MV-4-11 (cell line): ENCODE data around the gene MED8.

Experiments
- DNase-seq: peaks from one replicate; lab custom pipeline; 2025; lab: John Stamatoyannopoulos, UW

The MED8 gene, protein sequence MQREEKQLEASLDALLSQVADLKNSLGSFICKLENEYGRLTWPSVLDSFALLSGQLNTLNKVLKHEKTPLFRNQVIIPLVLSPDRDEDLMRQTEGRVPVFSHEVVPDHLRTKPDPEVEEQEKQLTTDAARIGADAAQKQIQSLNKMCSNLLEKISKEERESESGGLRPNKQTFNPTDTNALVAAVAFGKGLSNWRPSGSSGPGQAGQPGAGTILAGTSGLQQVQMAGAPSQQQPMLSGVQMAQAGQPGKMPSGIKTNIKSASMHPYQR

DNA sequence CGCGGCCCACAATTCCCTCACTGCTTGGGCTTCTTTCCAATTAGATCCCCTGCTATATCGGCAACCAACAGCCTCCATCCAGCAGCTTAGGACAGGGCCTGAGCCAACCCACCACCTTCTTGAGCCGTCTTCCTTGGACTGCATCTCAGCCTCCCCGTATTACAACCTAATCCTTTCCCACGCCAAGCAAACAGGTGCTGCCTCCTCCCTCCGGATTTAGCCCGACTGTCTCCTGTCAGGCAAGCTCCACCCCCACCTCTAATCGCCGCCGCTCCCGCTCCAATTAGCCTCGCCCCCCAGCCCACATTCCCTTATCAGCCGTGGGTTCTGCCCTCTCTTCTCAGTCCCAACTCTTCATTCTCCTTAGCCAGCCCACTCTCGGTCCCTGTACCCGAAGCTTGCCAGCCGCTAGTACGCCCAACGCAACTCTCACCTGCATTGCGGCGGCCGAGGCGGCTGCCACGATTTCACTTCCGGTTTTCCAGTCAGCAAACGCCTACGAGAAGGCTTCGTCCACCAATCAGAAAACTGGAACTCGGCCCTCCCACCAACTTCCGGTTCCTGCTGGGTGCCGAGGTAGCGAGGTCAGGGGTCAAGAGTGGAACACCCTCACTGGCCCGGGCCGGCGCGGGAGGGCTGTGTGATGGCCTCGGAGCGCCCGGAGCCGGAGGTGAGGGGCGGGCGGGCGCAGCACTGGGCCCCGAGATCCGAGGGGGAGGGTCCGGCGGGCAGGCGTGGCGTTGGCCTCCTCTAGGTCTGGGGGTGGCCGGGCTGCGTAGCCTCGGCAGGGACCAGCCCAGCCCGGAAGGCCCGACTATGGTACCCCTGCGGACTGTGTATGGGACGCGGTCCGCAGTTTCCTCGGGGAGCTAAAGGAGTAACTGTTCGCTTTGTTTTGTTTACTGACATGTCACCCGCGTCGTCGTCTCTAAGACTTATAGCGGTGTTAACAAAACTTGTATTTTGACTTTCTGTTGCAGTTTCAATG is at the start of gene MED8, which contains the start of gene SZT2:
TSS of gene MED8 (minus strand) at position 475 of the 988 bp plus-strand sequence. CDS start at position 439, 36 bp downstream.
TSS of gene SZT2 (plus strand) at position 574 of the 988 bp plus-strand sequence. CDS start at position 644, 70 bp downstream.
- DNase-seq, result peak; percentile 91

GRCh38 chr1:43438953-43439581 is 49.5 kb upstream of the MED8 start:
- no peak for DNase-seq

DNA sequence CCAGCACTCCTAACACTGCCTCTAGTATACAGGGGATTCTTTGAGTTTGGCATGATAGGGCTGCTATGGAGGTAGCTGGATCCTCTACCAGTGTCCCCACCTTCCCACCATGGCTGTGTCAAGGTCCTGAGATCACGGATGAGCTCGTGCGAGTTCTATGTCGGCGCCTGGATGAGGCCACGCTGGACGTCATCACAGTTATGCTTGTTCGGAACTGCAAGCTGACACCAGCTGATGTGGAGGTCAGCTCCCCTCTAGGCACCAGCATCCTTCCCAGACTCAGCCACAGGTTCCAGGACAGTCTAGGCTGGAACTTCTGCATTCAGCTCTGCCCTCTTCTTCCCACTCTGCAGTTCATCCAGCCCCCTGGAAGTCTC is 49.0 kb upstream of the MED8 start:
- no peak for DNase-seq

- no peak for DNase-seq
Observed at GRCh38 chr1:43438006-43438405, 48.4 kb upstream of the MED8 start.

GRCh38 chr1:43437031-43437973 is 47.7 kb upstream of the MED8 start:
- DNase-seq, result no peak

DNA sequence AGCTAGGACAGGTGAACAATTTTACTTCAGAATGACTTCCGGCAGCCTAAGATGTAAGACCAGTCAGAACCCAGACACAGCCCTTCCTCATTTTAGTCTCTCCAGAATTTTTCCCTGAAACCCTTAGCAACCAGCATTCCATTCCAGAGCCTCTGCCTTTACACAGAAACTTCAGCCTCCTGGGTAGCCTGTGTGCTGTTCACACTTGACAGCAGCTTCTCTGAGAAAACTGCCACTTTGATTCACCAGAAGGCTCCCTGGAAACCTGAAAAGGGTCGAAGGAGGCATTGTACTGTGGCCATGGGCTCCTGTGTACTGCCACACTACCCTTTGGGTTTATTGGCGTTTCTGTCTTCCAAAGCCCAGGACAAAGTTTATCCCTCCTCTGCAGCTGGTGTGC is 46.8 kb upstream of the MED8 start:
- DNase-seq, result no peak

- no peak for DNase-seq
Observed at GRCh38 chr1:43435146-43436145, 45.8 kb upstream of the MED8 start.

- no peak for DNase-seq
Observed at GRCh38 chr1:43434256-43434655, 44.7 kb upstream of the MED8 start.

DNA sequence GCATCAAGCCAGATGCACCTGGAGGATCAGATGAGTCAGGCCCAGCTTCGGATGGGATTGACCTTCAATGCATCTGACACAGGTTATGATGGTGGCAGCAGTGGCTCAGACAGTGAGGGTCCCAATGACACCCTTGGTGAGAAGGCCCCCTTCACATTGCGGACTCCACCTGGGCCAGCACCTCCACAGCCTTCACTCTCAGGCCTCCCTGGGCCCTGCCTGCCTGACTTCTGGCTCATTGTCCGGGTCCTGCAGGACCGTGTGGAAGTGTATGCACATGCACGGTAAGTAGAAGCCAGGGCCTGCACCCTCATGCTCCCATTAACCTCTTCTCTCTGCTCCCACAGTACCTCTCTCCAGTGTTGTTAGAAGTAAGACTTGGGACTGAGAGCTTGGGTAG is 43.3 kb upstream of the MED8 start:
- no peak for DNase-seq

DNA sequence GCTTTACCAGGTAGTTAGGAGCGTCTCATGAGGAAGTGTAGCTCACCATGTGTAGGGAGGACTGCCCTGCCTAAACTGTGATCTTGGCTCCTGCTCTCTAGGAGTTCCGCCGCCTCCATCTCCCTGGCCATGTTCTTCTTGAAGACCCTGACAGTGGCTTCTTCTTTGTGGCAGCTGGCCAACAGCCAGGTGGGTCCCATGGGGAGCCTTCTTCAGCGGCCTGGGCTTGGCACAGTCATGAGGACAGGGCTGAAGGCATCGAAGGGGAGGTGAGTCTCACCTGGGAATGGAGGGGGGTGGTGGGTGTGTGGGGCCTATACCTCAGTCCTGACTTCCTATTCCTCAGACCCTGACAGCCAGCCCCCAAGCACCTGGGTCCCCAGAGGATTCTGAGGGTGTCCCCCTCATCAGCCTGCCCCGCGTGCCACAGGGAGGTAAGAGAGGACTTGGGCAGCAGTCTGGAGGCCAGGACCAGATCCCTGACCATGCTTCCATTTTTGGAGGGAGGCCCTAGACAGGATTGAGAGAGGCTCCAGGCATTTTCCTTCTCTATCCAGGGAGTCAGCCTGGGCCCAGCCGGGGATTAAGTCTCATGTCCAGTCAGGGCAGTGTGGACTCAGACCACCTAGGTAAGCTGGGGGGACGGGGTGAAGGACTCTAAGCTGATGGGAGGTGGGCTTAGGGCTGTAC is 42.7 kb upstream of the MED8 start:
- no peak for DNase-seq

- DNase-seq, result no peak
Observed at GRCh38 chr1:43431676-43432075, 42.1 kb upstream of the MED8 start.

DNA sequence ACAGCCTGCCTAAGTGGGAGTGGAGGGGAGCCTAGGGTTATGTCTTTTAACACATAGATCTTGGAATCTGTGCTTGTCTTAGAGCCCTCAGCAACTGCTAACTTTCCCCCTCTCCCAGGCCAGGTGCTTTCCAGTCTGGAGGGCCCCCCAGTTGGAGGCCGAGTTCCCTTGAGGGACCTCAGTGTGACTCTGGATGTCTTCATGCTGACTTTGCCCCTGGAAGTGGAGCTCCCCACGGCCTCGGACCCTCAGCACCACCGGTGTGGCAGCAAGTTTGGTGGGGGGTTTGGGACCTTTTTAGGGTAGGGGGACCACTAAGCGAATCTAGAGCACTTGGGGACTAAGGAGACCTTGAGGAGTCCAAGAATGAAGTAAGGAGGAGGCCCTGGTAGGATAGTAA is 41.2 kb upstream of the MED8 start:
- no peak for DNase-seq

DNA sequence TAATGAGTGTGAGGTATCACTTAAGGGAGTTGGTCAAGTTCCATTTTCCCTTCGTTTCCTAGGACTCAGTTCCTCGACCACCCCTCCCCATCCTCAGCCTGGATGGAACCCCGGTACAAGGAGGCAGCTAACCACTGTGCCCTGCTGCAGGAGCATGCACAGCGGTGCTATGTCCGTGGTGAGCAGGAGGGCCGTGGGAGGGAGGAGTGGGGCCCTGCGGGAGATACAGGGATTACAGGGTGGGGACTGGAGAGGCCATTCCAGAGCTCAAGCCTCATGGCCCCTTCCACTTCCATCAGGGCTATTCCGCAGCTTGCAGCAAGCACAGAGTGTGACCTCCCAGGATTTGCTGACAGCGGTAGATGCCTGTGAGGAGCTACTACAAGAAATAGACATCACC is 38.3 kb upstream of the MED8 start:
- no peak for DNase-seq

- no peak for DNase-seq
Observed at GRCh38 chr1:43427524-43427923, 37.9 kb upstream of the MED8 start.

DNA sequence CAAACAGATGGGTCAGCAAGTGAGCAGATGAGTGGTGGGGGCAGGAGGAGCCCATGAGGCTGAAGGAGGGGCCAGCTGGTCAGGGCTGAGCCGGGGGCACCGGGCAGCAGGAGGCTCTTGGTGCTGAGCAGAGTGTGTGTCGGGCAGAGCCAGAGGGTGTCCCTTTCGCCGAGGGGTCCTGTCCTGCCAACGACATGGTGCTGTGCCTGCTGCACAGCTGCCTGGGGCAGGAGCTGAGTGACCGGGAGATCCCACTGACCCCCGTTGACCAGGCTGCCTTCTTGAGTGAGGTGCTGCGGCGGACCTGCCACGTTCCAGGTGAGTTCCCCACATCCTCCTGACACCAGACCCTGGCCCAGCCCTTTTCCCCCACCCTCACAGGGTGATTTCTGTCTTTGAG is 36.6 kb upstream of the MED8 start:
- no peak for DNase-seq

- no peak for DNase-seq
Observed at GRCh38 chr1:43425045-43425444, 35.4 kb upstream of the MED8 start.

DNA sequence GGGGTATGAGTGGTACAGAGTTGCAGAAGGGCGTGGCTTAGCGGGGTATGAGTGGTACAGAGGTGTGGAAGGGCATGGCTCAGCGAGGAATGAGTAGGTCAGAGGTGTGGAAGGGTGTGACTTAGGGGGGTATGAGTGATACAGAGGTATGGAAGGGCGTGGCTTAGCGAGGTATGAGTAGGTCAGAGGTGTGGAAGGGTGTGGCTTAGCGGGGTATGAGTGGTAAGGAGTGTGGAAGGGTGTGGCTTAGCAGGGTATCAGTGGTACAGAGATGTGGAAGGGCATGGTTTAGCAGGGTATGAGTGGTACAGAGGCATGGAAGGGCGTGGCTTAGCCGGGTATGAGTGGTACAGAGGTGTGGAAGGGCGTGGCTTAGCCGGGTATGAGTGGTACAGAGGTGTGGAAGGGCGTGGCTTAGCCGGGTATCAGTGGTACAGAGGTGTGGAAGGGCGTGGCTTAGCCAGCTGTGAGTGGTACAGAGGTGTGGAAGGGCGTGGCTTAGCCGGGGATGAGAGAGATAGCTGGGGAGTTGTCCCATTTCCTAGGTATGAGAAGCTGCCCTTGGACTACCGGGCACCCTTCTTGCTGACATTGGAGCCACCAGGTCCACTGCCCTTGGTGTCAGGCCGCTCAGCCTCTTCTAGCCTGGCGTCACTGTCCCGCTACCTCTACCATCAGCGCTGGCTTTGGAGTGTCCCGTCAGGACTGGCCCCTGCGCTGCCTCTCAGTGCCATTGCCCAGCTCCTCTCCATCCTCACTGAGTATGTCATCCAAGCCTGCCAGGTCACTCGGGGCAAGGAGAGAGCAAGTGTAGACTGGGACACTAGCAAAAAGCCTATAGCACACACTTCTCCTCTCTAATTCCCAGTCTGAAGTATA is 34.3 kb upstream of the MED8 start:
- no peak for DNase-seq

DNA sequence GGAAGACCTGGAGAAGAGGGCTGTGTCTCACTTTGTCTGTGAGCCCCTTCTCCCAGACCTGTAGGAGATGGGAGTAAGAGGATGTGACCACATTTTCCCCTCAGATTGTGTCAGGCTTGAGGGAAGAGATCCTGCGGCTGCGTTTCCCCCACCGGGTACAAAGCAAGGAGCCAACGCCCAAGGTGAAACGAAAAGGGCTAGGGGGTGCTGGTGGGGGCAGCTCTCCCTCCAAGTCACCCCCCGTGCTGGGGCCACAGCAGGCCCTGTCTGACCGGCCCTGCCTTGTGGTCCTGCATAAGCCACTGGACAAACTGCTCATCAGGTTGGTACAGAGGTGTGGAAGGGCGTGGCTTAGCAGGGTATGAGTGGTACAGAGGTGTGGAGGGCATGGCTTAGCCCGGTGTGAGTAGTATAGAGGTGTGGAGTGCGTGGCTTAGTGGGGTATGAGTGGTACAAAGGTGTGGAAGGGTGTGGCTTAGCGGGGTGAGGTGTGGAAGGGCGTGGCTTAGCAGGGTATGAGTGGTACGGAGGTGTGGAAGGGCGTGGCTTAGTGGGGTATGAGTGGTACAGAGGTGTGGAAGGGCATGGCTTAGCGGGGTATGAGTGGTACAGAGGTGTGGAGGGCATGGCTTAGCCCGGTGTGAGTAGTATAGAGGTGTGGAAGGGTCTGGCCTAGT is 33.5 kb upstream of the MED8 start:
- no peak for DNase-seq
